ENCODE measurements around the gene ALDH1L1. TPM values are rescaled to one million over a fixed set of nuclear protein-coding genes. Genes with fewer than 3 reads are reported as not detected.

ALDH1L1 gene
- total RNA-seq, 1 experiment from 2014 or later: 1.2 TPM

DNA sequence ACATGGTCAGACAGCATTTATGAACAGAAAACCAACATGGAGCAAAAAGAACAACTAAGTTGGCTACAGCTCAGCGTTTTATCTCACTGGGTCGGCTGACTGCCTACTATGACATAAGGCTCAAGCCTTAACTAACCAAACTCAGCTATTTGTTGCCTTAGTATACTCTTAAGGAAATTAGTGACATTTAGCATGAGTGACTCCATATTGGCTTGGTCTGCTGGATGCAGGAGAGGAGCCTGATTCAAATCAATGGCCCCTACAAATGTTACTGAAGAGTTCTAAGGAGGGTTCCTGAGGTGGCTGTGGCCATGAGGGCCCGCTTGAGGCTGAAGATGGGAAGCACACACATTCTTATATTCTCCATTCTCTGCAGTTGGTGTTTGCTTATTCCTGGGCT lies 20.1 kb upstream of the ALDH1L1 start:
- peaks cover 31% of the 10 kb centered on the region for H3K36me3 Mint-ChIP-seq
- no peak overlapping the region for H3K4me3 Mint-ChIP-seq
- peaks cover 45% of the 10 kb centered on the region for H3K9me3 Mint-ChIP-seq
- peaks cover 9% of the 10 kb centered on the region for H3K27me3 Mint-ChIP-seq (ENCODE audit: low read depth)
- ChIA-PET CTCF (interaction anchor here (0.8 to 4.9 kb wide), 2 partner anchors 13 to 67 kb away, joined by 3 to 39 read pairs; no protein-coding TSS in a partner anchor), POLR2A (no interaction called here)
- peaks cover 6% of the 10 kb centered on the region; the same call in 1 of the 2 replicates for H3K4me1 Mint-ChIP-seq
- H3K27ac Mint-ChIP-seq: no peak overlapping the region
- ATAC-seq (no peak), DNase-seq (ENCODE audit: low spot score) (no peak)
- TF ChIP-seq SP1 (CRISPR knock-in tag; conservative IDR thresholded peaks at IDR 0.05): no peak
- TF ChIP-seq, protein P1, sequence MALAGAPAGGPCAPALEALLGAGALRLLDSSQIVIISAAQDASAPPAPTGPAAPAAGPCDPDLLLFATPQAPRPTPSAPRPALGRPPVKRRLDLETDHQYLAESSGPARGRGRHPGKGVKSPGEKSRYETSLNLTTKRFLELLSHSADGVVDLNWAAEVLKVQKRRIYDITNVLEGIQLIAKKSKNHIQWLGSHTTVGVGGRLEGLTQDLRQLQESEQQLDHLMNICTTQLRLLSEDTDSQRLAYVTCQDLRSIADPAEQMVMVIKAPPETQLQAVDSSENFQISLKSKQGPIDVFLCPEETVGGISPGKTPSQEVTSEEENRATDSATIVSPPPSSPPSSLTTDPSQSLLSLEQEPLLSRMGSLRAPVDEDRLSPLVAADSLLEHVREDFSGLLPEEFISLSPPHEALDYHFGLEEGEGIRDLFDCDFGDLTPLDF (CRISPR knock-in tag; IDR thresholded peaks at IDR 0.05): no peak
- TF ChIP-seq, protein P2, sequence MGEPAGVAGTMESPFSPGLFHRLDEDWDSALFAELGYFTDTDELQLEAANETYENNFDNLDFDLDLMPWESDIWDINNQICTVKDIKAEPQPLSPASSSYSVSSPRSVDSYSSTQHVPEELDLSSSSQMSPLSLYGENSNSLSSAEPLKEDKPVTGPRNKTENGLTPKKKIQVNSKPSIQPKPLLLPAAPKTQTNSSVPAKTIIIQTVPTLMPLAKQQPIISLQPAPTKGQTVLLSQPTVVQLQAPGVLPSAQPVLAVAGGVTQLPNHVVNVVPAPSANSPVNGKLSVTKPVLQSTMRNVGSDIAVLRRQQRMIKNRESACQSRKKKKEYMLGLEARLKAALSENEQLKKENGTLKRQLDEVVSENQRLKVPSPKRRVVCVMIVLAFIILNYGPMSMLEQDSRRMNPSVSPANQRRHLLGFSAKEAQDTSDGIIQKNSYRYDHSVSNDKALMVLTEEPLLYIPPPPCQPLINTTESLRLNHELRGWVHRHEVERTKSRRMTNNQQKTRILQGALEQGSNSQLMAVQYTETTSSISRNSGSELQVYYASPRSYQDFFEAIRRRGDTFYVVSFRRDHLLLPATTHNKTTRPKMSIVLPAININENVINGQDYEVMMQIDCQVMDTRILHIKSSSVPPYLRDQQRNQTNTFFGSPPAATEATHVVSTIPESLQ (CRISPR knock-in tag; IDR thresholded peaks at IDR 0.05): no peak
- TF ChIP-seq, protein P3, sequence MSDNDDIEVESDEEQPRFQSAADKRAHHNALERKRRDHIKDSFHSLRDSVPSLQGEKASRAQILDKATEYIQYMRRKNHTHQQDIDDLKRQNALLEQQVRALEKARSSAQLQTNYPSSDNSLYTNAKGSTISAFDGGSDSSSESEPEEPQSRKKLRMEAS (CRISPR knock-in tag; IDR thresholded peaks at IDR 0.05): no peak
- TF ChIP-seq, protein P4, sequence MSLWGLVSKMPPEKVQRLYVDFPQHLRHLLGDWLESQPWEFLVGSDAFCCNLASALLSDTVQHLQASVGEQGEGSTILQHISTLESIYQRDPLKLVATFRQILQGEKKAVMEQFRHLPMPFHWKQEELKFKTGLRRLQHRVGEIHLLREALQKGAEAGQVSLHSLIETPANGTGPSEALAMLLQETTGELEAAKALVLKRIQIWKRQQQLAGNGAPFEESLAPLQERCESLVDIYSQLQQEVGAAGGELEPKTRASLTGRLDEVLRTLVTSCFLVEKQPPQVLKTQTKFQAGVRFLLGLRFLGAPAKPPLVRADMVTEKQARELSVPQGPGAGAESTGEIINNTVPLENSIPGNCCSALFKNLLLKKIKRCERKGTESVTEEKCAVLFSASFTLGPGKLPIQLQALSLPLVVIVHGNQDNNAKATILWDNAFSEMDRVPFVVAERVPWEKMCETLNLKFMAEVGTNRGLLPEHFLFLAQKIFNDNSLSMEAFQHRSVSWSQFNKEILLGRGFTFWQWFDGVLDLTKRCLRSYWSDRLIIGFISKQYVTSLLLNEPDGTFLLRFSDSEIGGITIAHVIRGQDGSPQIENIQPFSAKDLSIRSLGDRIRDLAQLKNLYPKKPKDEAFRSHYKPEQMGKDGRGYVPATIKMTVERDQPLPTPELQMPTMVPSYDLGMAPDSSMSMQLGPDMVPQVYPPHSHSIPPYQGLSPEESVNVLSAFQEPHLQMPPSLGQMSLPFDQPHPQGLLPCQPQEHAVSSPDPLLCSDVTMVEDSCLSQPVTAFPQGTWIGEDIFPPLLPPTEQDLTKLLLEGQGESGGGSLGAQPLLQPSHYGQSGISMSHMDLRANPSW (CRISPR knock-in tag; conservative IDR thresholded peaks at IDR 0.05; ENCODE audit: low read depth): no peak
- no peak for TF ChIP-seq ZNF396 (CRISPR knock-in tag; IDR thresholded peaks at IDR 0.05; ENCODE audit: borderline replicate concordance)
- TF ChIP-seq ZNF423 (CRISPR knock-in tag; IDR thresholded peaks at IDR 0.05): no peak
- TF ChIP-seq, protein P5, sequence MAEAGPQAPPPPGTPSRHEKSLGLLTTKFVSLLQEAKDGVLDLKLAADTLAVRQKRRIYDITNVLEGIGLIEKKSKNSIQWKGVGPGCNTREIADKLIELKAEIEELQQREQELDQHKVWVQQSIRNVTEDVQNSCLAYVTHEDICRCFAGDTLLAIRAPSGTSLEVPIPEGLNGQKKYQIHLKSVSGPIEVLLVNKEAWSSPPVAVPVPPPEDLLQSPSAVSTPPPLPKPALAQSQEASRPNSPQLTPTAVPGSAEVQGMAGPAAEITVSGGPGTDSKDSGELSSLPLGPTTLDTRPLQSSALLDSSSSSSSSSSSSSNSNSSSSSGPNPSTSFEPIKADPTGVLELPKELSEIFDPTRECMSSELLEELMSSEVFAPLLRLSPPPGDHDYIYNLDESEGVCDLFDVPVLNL (CRISPR knock-in tag; IDR thresholded peaks at IDR 0.05; ENCODE audit: borderline replicate concordance, low read depth): no peak
- no peak for TF ChIP-seq EMX1 (CRISPR knock-in tag; IDR thresholded peaks at IDR 0.05)
- no peak for TF ChIP-seq JUN (CRISPR knock-in tag; IDR thresholded peaks at IDR 0.05)
- TF ChIP-seq FOXP1 (CRISPR knock-in tag; IDR thresholded peaks at IDR 0.05; ENCODE audit: borderline replicate concordance): no peak
- no peak for TF ChIP-seq OVOL2 (CRISPR knock-in tag; IDR thresholded peaks at IDR 0.05; ENCODE audit: borderline replicate concordance)
- no peak for TF ChIP-seq PRRX2 (CRISPR knock-in tag; IDR thresholded peaks at IDR 0.05)
- TF ChIP-seq TEAD1 (CRISPR knock-in tag; IDR thresholded peaks at IDR 0.05): no peak

DNA sequence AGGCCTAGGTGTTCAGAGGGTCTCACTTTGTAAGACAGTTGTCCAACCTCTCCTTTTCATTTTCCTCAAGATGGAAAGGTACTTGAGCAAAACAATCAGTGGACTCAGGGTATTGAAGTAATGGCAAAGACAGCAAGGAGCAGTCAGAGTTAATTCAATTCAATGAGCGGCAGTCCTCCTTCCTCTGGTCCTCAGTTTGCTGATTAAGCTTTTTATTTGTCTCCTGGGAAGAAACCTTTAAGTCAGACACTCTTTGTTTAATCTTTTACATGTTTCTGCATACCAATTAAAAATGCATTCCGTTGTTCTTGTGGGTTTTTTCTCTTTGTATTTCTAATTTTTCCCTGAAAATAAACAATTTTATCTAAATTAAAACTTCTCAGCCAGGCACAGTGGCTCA lies 18.9 kb upstream of the ALDH1L1 start:
- peaks cover 6% of the 10 kb centered on the region; the same call in 1 of the 2 replicates for H3K4me1 Mint-ChIP-seq
- ChIA-PET POLR2A (no interaction called here), CTCF (interaction anchor here (0.7 to 4.9 kb wide), 8 partner anchors 14 to 88 kb away, joined by 3 to 39 read pairs (median 4); partner anchors contain the start of gene ALDH1L1)
- peaks cover 42% of the 10 kb centered on the region for H3K36me3 Mint-ChIP-seq
- no peak overlapping the region for H3K27ac Mint-ChIP-seq
- ATAC-seq: no peak
- DNase-seq (ENCODE audit: low spot score): no peak
- TF ChIP-seq, protein P6, sequence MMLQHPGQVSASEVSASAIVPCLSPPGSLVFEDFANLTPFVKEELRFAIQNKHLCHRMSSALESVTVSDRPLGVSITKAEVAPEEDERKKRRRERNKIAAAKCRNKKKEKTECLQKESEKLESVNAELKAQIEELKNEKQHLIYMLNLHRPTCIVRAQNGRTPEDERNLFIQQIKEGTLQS (CRISPR knock-in tag; conservative IDR thresholded peaks at IDR 0.05): no peak
- TF ChIP-seq KAT7 (CRISPR knock-in tag; IDR thresholded peaks at IDR 0.05; ENCODE audit: borderline replicate concordance) (no peak), SMAD3 (CRISPR knock-in tag; IDR thresholded peaks at IDR 0.05; ENCODE audit: borderline replicate concordance) (no peak)
- no peak overlapping the region for H3K4me3 Mint-ChIP-seq
- peaks cover 50% of the 10 kb centered on the region for H3K9me3 Mint-ChIP-seq
- H3K27me3 Mint-ChIP-seq (ENCODE audit: low read depth): peaks cover 10% of the 10 kb centered on the region
